Stimulated activated CD4-positive, alpha-beta T cell treated with anti-CD3 and anti-CD28 coated beads, Interleukin-15, amount 100 ng/mL, for 48 hours (primary cell): Measurements from ENCODE around the gene TSPY1.
"Not testable (repeated sequence)": the region's sequence is repeated elsewhere in the genome, so short reads cannot be mapped to it uniquely, and the experiment has no call there.

Experiments
- DNase-seq, 2 donors: peaks; one replicate each; pipeline ENCODE4 v3.0.0-alpha.2; 2020; ENCODE audit warnings: low read depth in 2 of 2

The TSPY1 gene

DNA sequence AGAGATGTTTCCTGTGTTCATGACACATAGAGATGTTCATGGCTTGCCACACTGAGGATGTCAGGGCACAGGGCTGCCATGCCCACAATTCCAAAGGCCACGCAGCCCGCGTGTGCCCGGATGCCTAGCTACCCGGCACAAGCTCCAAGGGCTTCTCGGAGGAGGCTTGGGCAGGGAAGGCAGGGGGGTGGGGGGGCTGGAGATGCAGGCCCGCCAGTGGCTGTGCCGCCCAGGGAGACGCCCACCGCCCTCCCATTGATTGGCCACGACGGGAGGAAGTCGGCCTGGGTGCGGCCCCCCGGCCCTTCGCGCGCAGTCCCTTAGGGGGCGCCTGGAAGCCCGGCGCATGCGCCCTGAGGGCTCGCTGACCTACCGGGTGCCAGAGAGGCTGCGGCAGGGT is at the start of gene TSPY1:
Gene TSPY1, plus strand, starts transcription at position 301 of the 400 bp plus-strand sequence. Its CDS starts 46 bp downstream, at position 347.
- DNase-seq = not testable (repeated sequence)

GRCh38 chrY:9486967-9487366 is 20.2 kb downstream of the TSPY1 start, which contains the start of gene TSPY9:
TSS of gene TSPY9 (plus strand) at chrY:9487267. CDS start at chrY:9487313, 46 bp downstream.
- not testable (repeated sequence) for DNase-seq

- DNase-seq = not testable (repeated sequence)
Measured at GRCh38 chrY:9504396-9504795, 37.6 kb downstream of the TSPY1 start.

GRCh38 chrY:9516287-9516686 is 49.5 kb downstream of the TSPY1 start:
- DNase-seq = not testable (repeated sequence)
